DOHH2 (cell line): ENCODE data around the gene NDUFA8.

ENCODE experiments used
- EZH2phosphoT487 ChIP-seq: fragments of 200-600 bp; sonication (generic); IDR thresholded peaks from 2 replicates; pipeline ENCODE4 v1.6.1; 2017; ENCODE audit warnings: borderline replicate concordance, mild to moderate bottlenecking, antibody characterized with exemption, low read length, moderate library complexity, mixed read lengths
- TF ChIP-seq, protein P1 (sequence below): fragments of 200-600 bp; sonication (generic); IDR thresholded peaks from one replicate; pipeline ENCODE4 v1.5.1; 2014; ENCODE audit warnings: antibody characterized with exemption, mild to moderate bottlenecking, low read depth, low read length; ENCODE audit not compliant: poor library complexity, severe bottlenecking

DNA sequence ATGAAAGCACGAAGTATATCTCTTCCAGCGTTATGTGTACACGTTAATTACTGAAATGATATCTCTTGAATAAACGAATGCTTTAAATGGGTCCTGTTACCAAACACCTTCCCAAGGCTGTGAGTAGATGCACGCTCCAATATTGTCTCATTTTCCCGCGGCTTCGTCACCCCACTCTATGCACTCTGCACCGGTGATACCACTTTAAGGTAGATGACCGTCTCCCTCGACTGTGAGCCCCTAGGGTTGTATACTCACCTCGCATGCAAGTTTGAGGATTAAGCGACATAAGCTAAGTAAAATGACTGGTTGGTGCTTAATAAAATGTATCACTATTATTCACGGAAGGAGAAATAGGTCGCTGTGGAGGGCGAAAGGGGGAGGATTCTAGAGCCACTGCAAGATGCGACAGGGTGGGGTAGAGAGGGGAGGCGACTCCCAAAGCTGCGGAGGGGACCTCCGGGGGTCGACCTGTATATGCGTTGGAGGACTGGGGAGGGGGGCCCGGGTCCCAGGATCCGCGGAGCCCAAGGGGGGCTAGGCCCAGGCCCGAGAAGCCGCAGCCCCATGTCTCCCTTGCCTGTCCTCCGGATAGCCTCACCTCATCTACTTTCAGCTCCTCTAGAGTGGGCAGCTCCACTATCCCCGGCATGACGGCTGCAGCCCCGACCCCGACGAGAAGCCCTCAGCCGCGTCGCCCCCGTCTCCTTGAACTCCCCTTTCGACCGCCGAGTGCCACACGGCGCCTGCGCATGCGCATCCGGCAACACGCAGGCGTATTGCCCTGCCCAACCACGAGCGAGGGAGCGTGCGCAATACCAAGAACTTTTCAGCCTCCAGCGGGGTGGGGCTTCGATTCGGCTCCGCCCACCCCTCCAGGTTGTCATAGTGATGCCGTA lies at the start of gene NDUFA8, which contains the start of gene MORN5:
- TF ChIP-seq, protein P1, sequence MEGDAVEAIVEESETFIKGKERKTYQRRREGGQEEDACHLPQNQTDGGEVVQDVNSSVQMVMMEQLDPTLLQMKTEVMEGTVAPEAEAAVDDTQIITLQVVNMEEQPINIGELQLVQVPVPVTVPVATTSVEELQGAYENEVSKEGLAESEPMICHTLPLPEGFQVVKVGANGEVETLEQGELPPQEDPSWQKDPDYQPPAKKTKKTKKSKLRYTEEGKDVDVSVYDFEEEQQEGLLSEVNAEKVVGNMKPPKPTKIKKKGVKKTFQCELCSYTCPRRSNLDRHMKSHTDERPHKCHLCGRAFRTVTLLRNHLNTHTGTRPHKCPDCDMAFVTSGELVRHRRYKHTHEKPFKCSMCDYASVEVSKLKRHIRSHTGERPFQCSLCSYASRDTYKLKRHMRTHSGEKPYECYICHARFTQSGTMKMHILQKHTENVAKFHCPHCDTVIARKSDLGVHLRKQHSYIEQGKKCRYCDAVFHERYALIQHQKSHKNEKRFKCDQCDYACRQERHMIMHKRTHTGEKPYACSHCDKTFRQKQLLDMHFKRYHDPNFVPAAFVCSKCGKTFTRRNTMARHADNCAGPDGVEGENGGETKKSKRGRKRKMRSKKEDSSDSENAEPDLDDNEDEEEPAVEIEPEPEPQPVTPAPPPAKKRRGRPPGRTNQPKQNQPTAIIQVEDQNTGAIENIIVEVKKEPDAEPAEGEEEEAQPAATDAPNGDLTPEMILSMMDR: no peak
- no peak for TF ChIP-seq EZH2phosphoT487
